CD4-positive, alpha-beta memory T cell (primary cell): ENCODE results near the gene ABL2. TPM values are rescaled to one million over a fixed set of nuclear protein-coding genes. Genes with fewer than 3 reads are reported as not detected.
"Not testable (repeated sequence)": the region's sequence is repeated elsewhere in the genome, so short reads cannot be mapped to it uniquely, and the experiment has no call there.

Experiments
- CTCF ChIA-PET: fragments of 350-600 bp; sonication (Branson Sonifier 250); formaldehyde crosslinking; loops from one replicate; lab custom pipeline; 2021; ENCODE audit warnings: inconsistent platforms; ENCODE audit not compliant: partially characterized antibody; lab: Charles Lee
- POLR2A ChIA-PET: fragments of 350-600 bp; sonication (Branson Sonifier 250); formaldehyde crosslinking; loops from one replicate; lab custom pipeline; 2021; ENCODE audit not compliant: partially characterized antibody; lab: Charles Lee
- DNase-seq, 5 donors: peaks; one replicate each; pipeline versions ENCODE4 v3.0.0 to v3.0.0-alpha.2; 2020 to 2022; ENCODE audit warnings: mixed read lengths in 1 of 5
- H3K27ac ChIP-seq: one replicate; pipeline ENCODE4 v1.7.0; 2013; ENCODE audit warnings: low read depth, low read length
- H3K27me3 ChIP-seq: 2 replicates; pipeline ENCODE4 v1.7.0; 2013; ENCODE audit warnings: mild to moderate bottlenecking, low read length, moderate library complexity; ENCODE audit not compliant: insufficient read depth
- H3K36me3 ChIP-seq: 2 replicates; pipeline ENCODE4 v1.7.0; 2013; ENCODE audit warnings: mild to moderate bottlenecking, low read length, moderate library complexity; ENCODE audit not compliant: insufficient read depth
- H3K4me1 ChIP-seq: 2 replicates; pipeline ENCODE4 v1.7.0; 2013; ENCODE audit warnings: mild to moderate bottlenecking, low read length, moderate library complexity; ENCODE audit not compliant: insufficient read depth
- H3K4me3 ChIP-seq, 2 donors: one replicate each; pipeline ENCODE4 v1.7.0; 2013; ENCODE audit warnings: low read length in 2 of 2, mild to moderate bottlenecking in 1 of 2
- H3K9me3 ChIP-seq, 2 donors: one replicate each; pipeline ENCODE4 v1.7.0; 2013; ENCODE audit warnings: low read length in 2 of 2, control low read depth in 1 of 2; ENCODE audit not compliant: control insufficient read depth in 1 of 2
- H3K27ac Mint-ChIP-seq, 7 donors: one replicate each; pipeline ENCODE4 v1.8.0; 2020 to 2021; ENCODE audit warnings: mixed read lengths in 7 of 7, mild to moderate bottlenecking in 6 of 7, inconsistent platforms in 3 of 7, moderate library complexity in 3 of 7
- H3K27me3 Mint-ChIP-seq, 2 donors: one replicate each; pipeline ENCODE4 v1.8.0; 2020 to 2021; ENCODE audit warnings: mixed read lengths in 2 of 2
- H3K36me3 Mint-ChIP-seq, 2 donors: one replicate each; pipeline ENCODE4 v1.8.0; 2020 to 2021; ENCODE audit warnings: mixed read lengths in 2 of 2, inconsistent platforms in 1 of 2, mild to moderate bottlenecking in 1 of 2
- H3K4me1 Mint-ChIP-seq, 4 donors: one replicate each; pipeline ENCODE4 v1.8.0; 2020 to 2021; ENCODE audit warnings: mixed read lengths in 4 of 4, mild to moderate bottlenecking in 1 of 4
- H3K4me3 Mint-ChIP-seq, 8 donors: one replicate each; pipeline ENCODE4 v1.8.0; 2020 to 2021; ENCODE audit warnings: mixed read lengths in 8 of 8, mild to moderate bottlenecking in 7 of 8, moderate library complexity in 6 of 8, inconsistent platforms in 3 of 8
- H3K9me3 Mint-ChIP-seq, 8 donors: one replicate each; pipeline ENCODE4 v1.8.0; 2020 to 2021; ENCODE audit warnings: mixed read lengths in 8 of 8, mild to moderate bottlenecking in 5 of 8, inconsistent platforms in 3 of 8, moderate library complexity in 1 of 8
- intact Hi-C: fragments of 100-400 bp; cut with micrococcal nuclease; formaldehyde crosslinking; loops from one replicate; pipeline ENCODE4 v1.15.1; 2023
- polyA plus RNA-seq, 2 donors: library from polyadenylated mRNA; unstranded; fragments of 300-500 nt; fragmentation: Illumina TruSeq; gene quantifications; one replicate each; pipeline ENCODE4 v1.2.3, GENCODE V29; 2021
- total RNA-seq, 2 experiments: library from RNA; stranded (reverse); gene quantifications; one replicate each; pipeline ENCODE4 v1.2.3, GENCODE V29; 2021

The ABL2 gene
- total and polyA plus RNA-seq, 4 experiments from 2014 or later: 1.2 to 18.6 (median 9.5) TPM

- intact Hi-C loops, H3K27me3 Mint-ChIP-seq, H3K4me3 ChIP-seq, H3K27ac ChIP-seq, H3K9me3 ChIP-seq, H3K9me3 Mint-ChIP-seq, POLR2A ChIA-PET, H3K27me3 ChIP-seq, H3K36me3 ChIP-seq, DNase-seq, CTCF ChIA-PET, H3K4me3 Mint-ChIP-seq, H3K4me1 ChIP-seq: not testable (repeated sequence)
- Mint-ChIP-seq H3K36me3 (peaks cover 24 to 27% of the 10 kb centered on the region in 2 donors), H3K4me1 (peaks cover 4 to 19% (median 6%) of the 10 kb centered on the region in 4 donors), H3K27ac (peak overlapping the region in 1 of 7 donors; percentile 10)
Measured at GRCh38 chr1:179221121-179221520, 8.4 kb downstream of the ABL2 start.

- Histone ChIP-seq H3K4me3 (no peak overlapping the region), H3K4me1 (peaks cover 6% of the 10 kb centered on the region), H3K27ac (no peak overlapping the region), H3K36me3 (no peaks in the 10 kb centered on the region), H3K27me3 (no peaks in the 10 kb centered on the region), H3K9me3 (no peaks in the 10 kb centered on the region)
- Mint-ChIP-seq H3K36me3 (peaks cover 26 to 28% of the 10 kb centered on the region in 2 donors), H3K27ac (peak overlapping the region in 2 of 7 donors; percentile 29 to 75), H3K4me1 (peaks cover 1 to 19% (median 8%) of the 10 kb centered on the region in 4 donors), H3K9me3 (no peaks in the 10 kb centered on the region), H3K4me3 (no peak overlapping the region), H3K27me3 (no peaks in the 10 kb centered on the region)
- ChIA-PET POLR2A (no interaction called here), CTCF (no interaction called here)
- no peak for DNase-seq
- intact Hi-C loops: no loop called here
Measured at GRCh38 chr1:179217943-179218507, 11.5 kb downstream of the ABL2 start.

- DNase-seq, CTCF ChIA-PET, H3K36me3 Mint-ChIP-seq: not testable (repeated sequence)
Measured at GRCh38 chr1:179213317-179213716, 16.2 kb downstream of the ABL2 start.

GRCh38 chr1:179208681-179209477 lies 20.6 kb downstream of the ABL2 start:
- Histone ChIP-seq H3K27ac (no peak overlapping the region), H3K27me3 (no peaks in the 10 kb centered on the region), H3K4me3 (no peak overlapping the region), H3K36me3 (no peaks in the 10 kb centered on the region), H3K9me3 (no peaks in the 10 kb centered on the region), H3K4me1 (no peaks in the 10 kb centered on the region)
- H3K4me3 Mint-ChIP-seq: no peak overlapping the region
- H3K9me3 Mint-ChIP-seq: no peaks in the 10 kb centered on the region
- peaks cover 13 to 34% (median 19%) of the 10 kb centered on the region in 4 donors for H3K4me1 Mint-ChIP-seq
- H3K27me3 Mint-ChIP-seq: no peaks in the 10 kb centered on the region
- intact Hi-C loops: no loop called here
- CTCF ChIA-PET: interaction anchor here (1.1 kb wide), 1 partner anchor 43 kb away, joined by 3 read pairs; no protein-coding TSS in a partner anchor
- peak overlapping the region in 1 of 7 donors; percentile 71 for H3K27ac Mint-ChIP-seq
- POLR2A ChIA-PET: no interaction called here
- DNase-seq: no peak
- peaks cover 3 to 5% of the 10 kb centered on the region in 2 donors for H3K36me3 Mint-ChIP-seq

More at GRCh38 chr1:179213317-179213716, 16.2 kb downstream of the ABL2 start:
- H3K9me3 Mint-ChIP-seq, H3K4me1 ChIP-seq, intact Hi-C loops, H3K4me3 Mint-ChIP-seq, H3K27me3 ChIP-seq, H3K4me3 ChIP-seq, H3K27ac ChIP-seq, H3K27me3 Mint-ChIP-seq, POLR2A ChIA-PET, H3K27ac Mint-ChIP-seq, H3K9me3 ChIP-seq, H3K36me3 ChIP-seq: not testable (repeated sequence)
- H3K4me1 Mint-ChIP-seq: peaks cover 5 to 15% (median 12%) of the 10 kb centered on the region in 4 donors

GRCh38 chr1:179206812-179207211 lies 22.7 kb downstream of the ABL2 start:
- no peaks in the 10 kb centered on the region for H3K4me1 ChIP-seq
- no peak for DNase-seq
- H3K36me3 ChIP-seq: no peaks in the 10 kb centered on the region
- Mint-ChIP-seq H3K36me3 (peaks cover 1 to 3% of the 10 kb centered on the region in 2 donors), H3K4me1 (peaks cover 20 to 47% (median 27%) of the 10 kb centered on the region in 4 donors), H3K27me3 (no peaks in the 10 kb centered on the region), H3K4me3 (no peak overlapping the region), H3K27ac (peak overlapping the region in 1 of 7 donors; percentile 23), H3K9me3 (no peaks in the 10 kb centered on the region)
- intact Hi-C loops: no loop called here
- POLR2A ChIA-PET: no interaction called here
- H3K4me3 ChIP-seq: no peak overlapping the region
- CTCF ChIA-PET: interaction anchor here (0.5 to 0.6 kb wide), 3 partner anchors 51 to 202 kb away, joined by 3 read pairs; no protein-coding TSS in a partner anchor
- no peak overlapping the region for H3K27ac ChIP-seq
- no peaks in the 10 kb centered on the region for H3K9me3 ChIP-seq
- no peaks in the 10 kb centered on the region for H3K27me3 ChIP-seq

- Histone ChIP-seq H3K4me3 (no peak overlapping the region), H3K27me3 (no peaks in the 10 kb centered on the region), H3K4me1 (no peaks in the 10 kb centered on the region), H3K36me3 (no peaks in the 10 kb centered on the region), H3K9me3 (no peaks in the 10 kb centered on the region), H3K27ac (no peak overlapping the region)
- POLR2A ChIA-PET: no interaction called here
- CTCF ChIA-PET: interaction anchor here (1.1 kb wide), 1 partner anchor 89 kb away, joined by 3 read pairs; the partner anchor contains the start of gene SOAT1
- peaks cover 0 to 3% of the 10 kb centered on the region in 2 donors for H3K36me3 Mint-ChIP-seq
- H3K9me3 Mint-ChIP-seq: no peaks in the 10 kb centered on the region
- intact Hi-C loops: no loop called here
- peaks cover 17 to 45% (median 29%) of the 10 kb centered on the region in 4 donors for H3K4me1 Mint-ChIP-seq
- no peak for DNase-seq
- H3K27me3 Mint-ChIP-seq: no peaks in the 10 kb centered on the region
- H3K4me3 Mint-ChIP-seq: no peak overlapping the region
- peak overlapping the region in 4 of 7 donors; percentile 0 to 48 (median 26) for H3K27ac Mint-ChIP-seq
Measured at GRCh38 chr1:179205284-179205683, 24.2 kb downstream of the ABL2 start.

- Mint-ChIP-seq H3K4me3 (no peak overlapping the region), H3K36me3 (peaks cover 0 to 2% of the 10 kb centered on the region in 2 donors), H3K27ac (no peak overlapping the region), H3K27me3 (no peaks in the 10 kb centered on the region), H3K4me1 (peaks cover 14 to 37% (median 28%) of the 10 kb centered on the region in 4 donors), H3K9me3 (no peaks in the 10 kb centered on the region)
- Histone ChIP-seq H3K4me3 (no peak overlapping the region), H3K27ac (no peak overlapping the region), H3K36me3 (no peaks in the 10 kb centered on the region), H3K9me3 (no peaks in the 10 kb centered on the region), H3K27me3 (no peaks in the 10 kb centered on the region), H3K4me1 (no peaks in the 10 kb centered on the region)
- ChIA-PET POLR2A (no interaction called here), CTCF (no interaction called here)
- intact Hi-C loops: no loop called here
- DNase-seq: no peak
Measured at GRCh38 chr1:179202161-179202560, 27.3 kb downstream of the ABL2 start.
